GM18498 (cell line): ENCODE measurements around the gene FAM117A.

Experiments used
- ATAC-seq: cut with Tn5 transposase; IDR thresholded peaks from one replicate; pipeline ENCODE4 v1.9.1; 2021; ENCODE audit warnings: mild to moderate bottlenecking, moderate library complexity; ENCODE audit not compliant: unreplicated experiment

Gene FAM117A

GRCh38 chr17:49715216-49715615 is 48.7 kb downstream of the FAM117A start:
- no peak for ATAC-seq

DNA sequence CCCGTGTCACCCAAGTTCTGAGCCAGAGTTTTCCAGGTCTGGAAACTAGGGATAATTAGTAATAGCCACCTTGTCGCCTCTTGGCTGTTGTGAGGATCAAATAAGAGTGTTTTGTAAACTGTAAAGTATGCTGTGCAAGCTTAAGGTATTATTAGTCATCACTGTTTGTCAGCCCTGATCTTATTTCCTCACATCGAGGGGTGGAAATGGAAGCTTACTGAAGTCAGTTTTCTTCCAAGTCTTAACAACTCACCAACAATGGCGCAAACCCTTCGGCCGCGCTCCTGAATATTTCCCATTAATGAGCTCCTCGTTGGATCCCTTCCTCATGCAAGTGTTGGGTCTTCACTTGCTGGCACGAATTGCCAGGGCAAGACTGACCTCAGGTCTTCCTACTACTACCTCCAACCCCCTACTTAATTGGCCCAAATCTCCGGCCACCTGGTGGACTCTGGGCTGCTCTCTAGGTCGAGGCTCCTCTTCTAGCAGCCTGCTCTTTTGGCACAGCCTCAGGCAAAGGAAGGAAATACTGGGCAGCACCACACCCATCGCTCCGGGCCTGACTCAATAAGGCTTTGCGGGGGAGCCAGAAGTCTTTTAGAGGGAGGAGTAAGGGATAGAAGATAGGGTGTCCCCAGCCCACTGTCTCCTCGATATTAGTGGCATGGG is 55.3 kb downstream of the FAM117A start:
- no peak for ATAC-seq

- peak; percentile 87 for ATAC-seq
Measured at GRCh38 chr17:49707608-49708514, 56.1 kb downstream of the FAM117A start, which contains the start of gene SLC35B1. SLC35B1 (minus strand) TSS chr17:49707964; CDS start chr17:49707833, 131 bp downstream.

DNA sequence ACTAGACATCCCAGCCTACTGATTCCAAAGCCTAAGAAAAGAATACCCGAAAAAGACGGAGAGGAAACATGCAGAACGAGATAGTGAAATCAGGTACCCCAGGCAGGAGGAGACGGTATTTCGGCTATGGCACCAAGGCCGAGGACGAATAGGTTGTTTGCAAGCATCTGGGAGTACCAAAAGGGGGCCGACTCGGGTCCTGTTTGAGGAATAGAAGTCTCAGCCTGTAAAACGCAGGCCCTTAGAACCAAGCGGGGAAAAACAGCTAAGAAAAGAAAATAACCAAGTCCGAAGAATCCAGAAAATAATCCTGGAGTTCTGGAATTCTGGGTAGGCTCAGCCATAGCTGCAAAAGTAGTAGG is 56.7 kb downstream of the FAM117A start:
- ATAC-seq, result no peak

- no peak for ATAC-seq
Measured at GRCh38 chr17:49705254-49705653, 58.7 kb downstream of the FAM117A start.

- no peak for ATAC-seq
Measured at GRCh38 chr17:49703557-49704277, 60.2 kb downstream of the FAM117A start.

DNA sequence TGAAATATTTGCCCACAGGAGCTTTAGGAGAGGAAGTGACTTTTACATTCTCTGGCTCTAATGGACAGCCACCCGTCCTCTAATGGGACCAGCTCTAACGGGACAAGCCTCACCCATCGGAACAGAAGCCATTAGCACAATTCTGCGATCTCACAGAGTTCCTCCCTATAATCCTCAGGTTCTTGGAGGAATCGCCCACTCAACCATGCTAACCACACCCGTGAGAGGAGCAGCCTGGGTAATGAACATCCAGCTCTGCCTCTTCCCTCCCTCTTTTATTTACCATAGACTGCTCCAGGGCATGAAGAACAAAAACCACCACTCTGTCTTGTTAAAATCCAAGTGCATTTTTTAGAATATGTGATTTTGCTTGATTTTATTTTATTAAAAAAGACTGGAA is 63.0 kb downstream of the FAM117A start:
- ATAC-seq, result no peak

- no peak for ATAC-seq
Measured at GRCh38 chr17:49699966-49700575, 63.9 kb downstream of the FAM117A start.

DNA sequence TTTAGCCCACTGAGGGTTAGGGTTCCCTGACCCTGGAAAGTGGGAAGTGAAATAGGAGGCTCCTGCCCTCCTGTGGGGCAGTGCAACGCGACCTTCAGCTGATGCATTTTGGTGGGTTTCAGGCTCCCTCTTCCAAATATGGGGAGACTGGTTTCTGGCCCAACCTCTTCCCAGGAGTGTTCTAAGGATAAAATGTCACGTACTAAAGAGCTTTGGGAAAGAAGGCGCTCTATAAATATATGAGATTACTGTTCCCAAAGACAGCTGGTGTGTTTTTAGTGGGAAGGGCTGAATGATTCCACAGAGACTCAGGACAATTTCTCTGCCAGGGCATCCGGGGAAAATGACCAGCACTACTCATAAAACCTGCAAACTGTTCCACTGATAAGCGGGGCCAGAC is 65.9 kb downstream of the FAM117A start:
- no peak for ATAC-seq

DNA sequence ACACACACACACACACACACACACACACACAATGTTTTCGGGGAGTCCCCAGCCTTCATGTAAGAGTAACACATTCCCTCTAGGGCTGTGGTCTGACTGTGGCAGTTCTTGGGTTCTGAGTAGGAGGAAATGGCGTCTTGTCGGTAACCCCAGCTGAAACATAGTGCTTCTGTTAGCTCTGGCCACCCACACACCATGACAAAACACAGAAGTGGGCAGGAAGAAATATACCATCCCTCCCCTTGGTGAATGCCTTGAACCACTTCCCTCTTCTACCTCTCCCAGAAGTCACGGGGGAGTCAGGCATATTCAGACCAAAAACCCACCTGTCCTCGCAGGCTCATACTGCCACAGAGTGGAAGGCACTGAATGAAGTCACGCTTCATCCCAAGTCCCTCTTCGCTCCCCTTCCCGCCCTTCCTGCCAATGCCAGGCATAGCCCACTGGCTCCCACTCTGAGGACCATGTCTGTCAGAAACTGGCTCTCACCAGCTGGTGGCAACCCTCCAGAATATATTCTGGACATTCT is 67.6 kb downstream of the FAM117A start:
- no peak for ATAC-seq

- no peak for ATAC-seq
Measured at GRCh38 chr17:49695698-49696232, 68.2 kb downstream of the FAM117A start.

DNA sequence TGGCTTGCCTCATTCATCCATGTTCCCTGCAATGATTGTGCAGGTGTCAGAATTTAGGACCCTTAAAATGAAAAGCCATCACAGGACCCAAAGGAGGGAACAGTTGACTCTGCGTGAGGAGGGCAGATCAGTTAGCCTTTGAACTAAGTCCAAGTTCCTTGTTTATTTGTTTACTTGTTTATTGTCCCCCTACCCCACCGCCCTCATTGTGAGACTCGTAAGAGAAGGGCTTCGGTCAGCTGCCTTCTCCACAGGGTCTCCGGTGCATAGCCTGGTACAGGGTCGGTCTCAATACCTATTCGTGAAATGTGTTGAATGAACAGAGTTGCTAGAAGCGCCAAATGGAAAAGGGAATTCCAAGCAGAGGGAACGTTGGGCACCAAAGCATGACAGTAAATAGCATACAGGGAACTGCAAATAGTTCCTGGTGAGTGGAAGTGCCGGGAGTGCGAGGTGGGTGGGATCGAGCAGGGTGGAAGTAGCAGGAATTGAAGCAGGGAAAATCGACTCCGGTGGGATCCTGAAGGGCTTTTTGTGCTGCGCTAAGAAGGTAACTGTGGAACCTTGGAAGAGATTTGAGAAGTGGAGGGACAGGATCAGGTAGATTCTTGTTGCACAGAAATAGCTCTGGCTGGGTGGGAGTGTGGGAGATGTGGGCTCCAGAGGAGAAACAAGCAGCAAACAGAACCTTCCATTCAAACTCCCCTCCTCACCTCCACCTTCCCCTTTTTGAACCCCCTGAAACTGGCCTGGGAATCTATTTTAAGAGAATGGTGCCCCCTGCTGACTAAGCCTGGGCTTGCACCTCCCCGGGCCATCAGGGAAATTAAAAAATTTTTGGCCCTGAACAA is 68.9 kb downstream of the FAM117A start:
- no peak for ATAC-seq

- no peak for ATAC-seq
Measured at GRCh38 chr17:49692751-49693150, 71.2 kb downstream of the FAM117A start.

GRCh38 chr17:49691677-49692191 is 72.2 kb downstream of the FAM117A start:
- ATAC-seq, result no peak

- no peak for ATAC-seq
Measured at GRCh38 chr17:49691086-49691676, 72.8 kb downstream of the FAM117A start.

DNA sequence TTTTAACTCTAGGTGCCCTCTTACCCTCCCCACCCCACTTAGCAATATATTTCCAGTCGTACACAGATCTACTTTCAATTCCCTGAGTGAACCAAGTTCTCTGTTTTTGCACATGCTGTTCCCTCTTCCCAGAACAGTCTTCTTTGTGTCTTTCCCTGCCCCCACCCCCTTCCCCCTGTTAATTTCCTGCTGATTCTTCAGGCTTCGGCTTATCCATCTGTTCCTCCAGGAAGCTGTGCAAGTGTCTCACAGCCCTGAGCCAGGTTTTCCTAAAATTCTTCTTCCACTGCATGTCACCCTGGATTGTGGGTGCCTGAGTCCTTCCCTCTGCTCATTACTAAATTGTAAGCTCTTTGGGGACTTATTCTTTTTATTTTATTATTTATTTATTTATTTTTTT is 73.7 kb downstream of the FAM117A start:
- ATAC-seq, result no peak

DNA sequence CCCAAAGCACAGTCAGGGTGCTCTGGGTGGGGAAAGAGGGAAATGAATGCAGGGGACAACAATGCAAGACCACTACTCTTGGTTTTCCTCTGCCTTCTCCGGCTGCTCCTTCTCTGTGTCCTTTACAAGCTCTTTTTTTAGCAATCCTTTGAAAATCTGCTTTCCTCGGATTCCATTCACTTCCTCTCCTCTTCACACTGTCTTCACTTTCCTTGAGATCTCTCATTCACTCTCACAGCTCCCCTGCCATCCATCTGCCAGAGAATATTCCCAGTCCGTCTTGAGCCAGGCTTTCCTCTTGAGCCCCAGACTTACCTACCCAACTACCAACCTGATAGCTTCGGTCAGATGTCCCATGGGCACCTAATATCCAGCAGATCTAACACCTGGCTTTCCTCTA is 75.1 kb downstream of the FAM117A start:
- no peak for ATAC-seq

GRCh38 chr17:49687878-49688491 is 75.9 kb downstream of the FAM117A start:
- ATAC-seq, result no peak
